Measurements from ENCODE around the gene TBL1Y.
A peak's percentile ranks its signal among the peaks of the same experiment; 100 is the strongest.
"Not testable (repeated sequence)": the region's sequence is repeated elsewhere in the genome, so short reads cannot be mapped to it uniquely, and the experiment has no call there.

The TBL1Y gene

DNA sequence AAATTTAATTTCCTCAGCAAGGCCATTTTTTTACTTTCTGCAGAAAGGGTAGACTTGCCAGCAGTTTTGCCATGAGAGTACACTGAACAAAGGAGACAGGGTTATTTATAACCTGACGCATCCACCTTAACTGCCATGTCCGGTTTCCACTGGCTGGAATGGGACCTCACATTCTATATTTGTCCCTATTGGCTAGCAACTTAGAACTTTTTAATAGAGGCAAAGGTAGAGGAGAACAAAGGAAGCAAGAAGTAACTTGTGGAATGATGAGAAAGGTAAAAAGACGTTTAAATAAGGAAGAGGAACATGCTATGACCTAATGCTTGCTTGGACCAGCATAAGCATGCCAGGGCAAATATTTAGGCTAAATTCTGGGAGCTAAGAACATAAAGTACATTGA, 142.0 kb downstream of the TBL1Y start:
- not testable (repeated sequence) for FAIRE-seq; DNase-seq (ENCODE audit: extremely low spot score, insufficient read length, low read depth)

DNA sequence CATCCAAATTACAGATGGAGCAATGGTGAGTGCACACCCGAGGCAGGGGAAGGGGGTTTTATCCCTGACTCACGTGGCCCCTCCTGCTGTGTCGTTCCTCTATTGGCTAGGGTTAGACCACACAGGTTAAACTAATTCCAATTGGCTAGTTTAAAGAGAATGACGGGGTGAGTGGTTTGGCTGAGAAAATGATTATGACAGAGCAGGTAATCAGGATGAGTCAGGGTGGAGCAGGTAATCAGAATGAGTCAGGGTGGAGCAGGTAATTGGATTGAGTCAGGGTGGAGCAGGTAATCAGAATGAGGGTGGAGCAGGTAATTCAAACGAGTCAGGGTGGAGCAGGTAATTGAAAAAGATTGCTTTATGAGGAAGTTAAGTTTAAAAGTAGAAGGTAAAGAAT, 146.4 kb downstream of the TBL1Y start:
- no peak for FAIRE-seq
- no peak for DNase-seq (ENCODE audit: extremely low spot score, insufficient read length, low read depth)

DNA sequence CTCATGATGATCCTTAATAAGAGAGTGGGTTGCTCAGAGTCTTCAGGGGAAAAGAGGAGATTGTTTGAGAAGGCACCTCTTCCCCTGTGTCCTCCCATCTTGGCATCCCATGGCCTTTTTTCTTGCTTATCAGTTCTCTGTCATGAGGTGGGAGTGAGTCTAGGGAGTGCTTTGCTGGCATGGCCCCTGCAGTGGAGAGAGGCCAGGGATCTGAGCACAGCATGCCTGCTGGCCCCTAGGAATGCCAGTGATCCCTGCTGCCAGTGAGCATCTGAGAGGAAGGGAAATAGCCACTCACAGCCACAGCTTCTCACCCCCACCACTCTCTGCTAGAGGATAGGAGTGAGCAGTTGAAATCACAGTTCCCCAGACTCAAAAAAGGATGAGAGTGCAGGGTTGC, 168.2 kb downstream of the TBL1Y start:
- DNase-seq (ENCODE audit: extremely low spot score, insufficient read length, low read depth) (no peak), FAIRE-seq (no peak)

DNA sequence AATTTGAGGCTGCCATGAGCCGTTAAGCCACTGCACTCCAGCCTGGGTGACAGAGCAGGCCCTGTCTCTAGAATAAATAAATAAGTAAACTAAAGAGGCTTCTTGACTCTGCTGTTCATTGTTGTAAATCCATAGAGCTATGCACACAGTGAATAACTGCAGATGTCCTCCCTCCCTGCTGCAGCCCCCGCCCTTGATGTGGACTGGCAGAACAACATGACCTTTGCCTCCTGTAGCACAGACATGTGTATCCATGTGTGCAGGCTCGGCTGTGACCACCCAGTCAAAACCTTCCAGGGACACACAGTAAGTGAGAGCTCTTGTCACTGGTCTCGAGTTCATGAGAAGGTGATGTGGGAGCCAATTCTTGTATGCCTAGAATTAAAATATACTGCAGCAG, 170.1 kb downstream of the TBL1Y start:
- FAIRE-seq; DNase-seq (ENCODE audit: extremely low spot score, insufficient read length, low read depth): not testable (repeated sequence)

DNA sequence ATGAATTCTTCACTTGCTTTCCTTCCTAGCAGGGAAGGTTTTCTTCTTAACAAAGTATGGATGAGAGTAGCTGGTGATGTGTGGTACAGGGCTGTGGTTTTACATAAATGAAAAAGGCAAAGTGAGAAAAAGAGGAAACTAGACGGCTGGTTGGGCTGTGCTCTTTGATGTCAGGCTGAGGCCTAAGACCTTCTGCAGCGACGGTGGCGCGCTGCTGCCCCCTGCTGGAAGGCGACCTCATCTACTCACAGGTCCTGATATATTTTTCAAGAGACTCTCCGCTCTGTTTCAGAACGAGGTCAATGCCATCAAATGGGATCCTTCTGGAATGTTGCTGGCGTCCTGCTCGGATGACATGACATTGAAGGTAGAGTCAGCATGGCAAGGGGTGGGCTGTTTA, 175.1 kb downstream of the TBL1Y start:
- peak; percentile 30 for DNase-seq (ENCODE audit: extremely low spot score, insufficient read length, low read depth)

DNA sequence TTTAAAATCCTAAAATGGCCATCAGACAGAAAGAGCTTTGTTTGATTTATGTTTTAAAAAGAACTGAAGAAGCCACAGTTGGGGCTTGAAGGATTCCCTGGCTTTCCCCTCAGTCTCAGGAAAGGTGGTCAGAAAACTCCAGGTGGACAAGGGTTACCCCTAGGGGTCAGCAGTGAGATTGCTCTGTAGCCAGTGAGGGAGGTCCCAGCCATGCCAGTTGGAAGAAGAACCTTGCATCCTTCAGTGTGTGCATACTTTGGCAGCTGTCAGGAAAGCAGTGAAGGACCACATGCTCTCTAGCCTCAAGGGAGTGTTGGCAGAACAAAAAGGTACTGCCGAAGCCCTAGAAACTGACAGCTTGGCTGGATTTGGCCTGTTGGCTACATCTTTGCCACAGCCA, 182.3 kb downstream of the TBL1Y start:
- no peak for DNase-seq (ENCODE audit: extremely low spot score, insufficient read length, low read depth)
- FAIRE-seq: no peak

More for the DNA sequence above, 175.1 kb downstream of the TBL1Y start:
- FAIRE-seq: peak; percentile 95

DNA sequence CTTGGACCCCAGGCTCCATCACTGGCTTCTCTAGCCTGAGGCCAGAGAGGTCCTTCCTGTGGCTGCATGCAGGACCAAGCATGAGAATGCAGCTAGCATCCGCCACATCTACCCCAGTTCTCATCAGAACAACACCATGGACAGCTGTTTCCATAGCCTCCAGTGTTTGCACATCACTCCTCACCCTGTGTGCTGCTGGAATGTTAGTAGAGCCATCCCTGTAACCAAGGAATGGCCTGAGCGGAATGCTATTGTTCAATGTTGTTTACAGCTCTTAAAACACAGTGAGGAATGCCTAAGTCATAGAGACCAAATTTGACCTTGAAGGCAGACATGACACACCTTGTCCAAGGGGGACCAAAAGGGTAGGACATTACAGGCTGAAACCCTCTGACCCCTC, 183.9 kb downstream of the TBL1Y start:
- DNase-seq (ENCODE audit: extremely low spot score, insufficient read length, low read depth): no peak
- no peak for FAIRE-seq

DNA sequence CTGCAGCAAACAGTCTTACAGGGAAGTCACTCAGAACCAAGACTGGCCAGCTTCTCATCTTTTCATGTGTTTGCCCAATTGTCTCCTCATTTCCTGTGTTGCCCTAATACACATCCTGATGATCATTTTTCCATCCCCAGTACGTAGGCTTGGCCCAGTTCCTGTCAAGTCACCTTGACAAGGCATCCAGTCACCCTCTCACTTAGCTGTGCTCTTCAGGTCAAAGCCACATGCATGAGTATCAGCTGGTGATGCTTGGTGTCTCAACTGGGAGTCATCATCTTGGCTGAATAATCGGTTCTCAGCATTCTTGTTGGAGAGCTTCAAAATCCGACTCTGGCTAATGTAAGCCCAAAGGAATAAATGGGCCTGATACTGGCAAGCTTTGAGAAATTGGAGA, 186.5 kb downstream of the TBL1Y start:
- no peak for DNase-seq (ENCODE audit: extremely low spot score, insufficient read length, low read depth)
- FAIRE-seq: no peak

DNA sequence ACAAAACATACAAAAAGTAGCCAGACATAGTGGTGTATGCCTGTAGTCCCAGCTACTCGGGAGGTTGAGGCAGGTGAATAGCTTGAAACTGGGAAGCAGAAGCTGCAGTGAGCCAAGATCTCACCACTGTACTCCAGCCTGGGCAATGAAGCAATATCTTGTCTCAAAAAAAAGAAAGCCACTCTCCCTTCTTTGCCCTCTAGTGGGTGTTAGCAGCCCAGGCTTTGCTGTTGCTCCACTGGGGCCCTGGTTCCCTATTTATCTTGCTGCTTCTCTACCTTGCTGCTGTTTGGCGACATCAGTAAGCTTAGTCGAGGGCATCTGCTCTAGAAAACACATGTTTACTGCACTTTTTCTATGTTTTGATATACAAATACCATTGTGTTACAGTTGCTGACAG, 189.2 kb downstream of the TBL1Y start:
- DNase-seq (ENCODE audit: extremely low spot score, insufficient read length, low read depth) (no peak), FAIRE-seq (peak; percentile 42)

DNA sequence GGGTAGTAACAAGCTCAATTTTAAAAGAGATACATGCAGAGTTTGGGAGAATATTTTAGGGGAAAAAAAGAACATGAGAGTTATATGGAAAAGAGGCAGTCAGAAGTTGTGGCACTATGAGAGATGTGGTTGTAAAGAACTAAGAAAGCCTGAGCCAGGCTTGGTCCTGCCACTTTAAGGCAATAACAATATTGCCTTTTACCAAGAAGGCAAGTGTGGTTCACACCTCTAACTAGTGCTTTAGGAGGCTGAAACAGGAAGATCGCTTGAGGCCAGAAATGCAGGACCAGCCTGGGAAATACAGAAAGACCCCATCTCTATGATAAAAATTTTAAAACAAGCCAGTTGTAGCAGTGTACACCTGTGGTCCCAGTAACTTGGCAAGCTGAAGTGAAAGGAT, 192.2 kb downstream of the TBL1Y start:
- FAIRE-seq (no peak), DNase-seq (ENCODE audit: extremely low spot score, insufficient read length, low read depth) (no peak)

DNA sequence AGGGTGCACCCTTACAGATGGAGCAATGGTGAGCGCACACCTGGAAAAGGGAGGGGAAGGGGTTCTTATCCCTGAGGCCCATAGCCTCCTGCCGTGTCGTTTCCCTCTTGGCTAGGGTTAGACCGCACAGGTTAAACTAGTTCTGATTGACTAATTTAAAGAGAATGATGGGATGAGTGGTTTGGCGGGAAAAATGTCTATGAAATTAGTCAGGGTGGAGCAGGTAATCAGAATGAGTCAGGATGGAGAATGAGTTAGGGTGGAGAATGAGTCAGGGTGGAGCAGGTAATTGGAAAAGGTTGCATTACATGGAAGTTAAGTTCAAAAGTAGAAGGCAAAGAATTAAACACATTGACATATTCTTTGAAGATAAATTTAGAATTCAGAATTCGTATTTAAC, 196.7 kb downstream of the TBL1Y start:
- DNase-seq (ENCODE audit: extremely low spot score, insufficient read length, low read depth) (no peak), FAIRE-seq (no peak)

DNA sequence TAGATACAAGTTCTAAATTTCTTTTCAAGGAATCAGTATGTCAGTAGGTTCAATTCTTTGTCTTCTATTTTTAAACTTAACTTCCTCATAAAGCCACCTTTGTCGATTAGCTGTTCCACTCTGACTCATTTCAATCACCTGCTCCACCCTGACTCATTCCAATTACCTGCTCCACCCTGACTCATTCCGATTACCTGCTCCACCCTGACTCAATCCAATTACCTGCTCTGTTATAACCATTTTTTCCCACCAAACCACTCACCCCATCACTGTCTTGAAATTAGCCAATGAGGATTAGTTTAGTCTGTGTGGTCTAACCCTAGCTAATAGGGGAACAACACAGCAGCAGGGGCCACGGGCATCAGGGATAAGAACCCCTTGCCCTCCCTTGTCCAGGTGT, 199.6 kb downstream of the TBL1Y start:
- FAIRE-seq: no peak
- DNase-seq (ENCODE audit: extremely low spot score, insufficient read length, low read depth): no peak

DNA sequence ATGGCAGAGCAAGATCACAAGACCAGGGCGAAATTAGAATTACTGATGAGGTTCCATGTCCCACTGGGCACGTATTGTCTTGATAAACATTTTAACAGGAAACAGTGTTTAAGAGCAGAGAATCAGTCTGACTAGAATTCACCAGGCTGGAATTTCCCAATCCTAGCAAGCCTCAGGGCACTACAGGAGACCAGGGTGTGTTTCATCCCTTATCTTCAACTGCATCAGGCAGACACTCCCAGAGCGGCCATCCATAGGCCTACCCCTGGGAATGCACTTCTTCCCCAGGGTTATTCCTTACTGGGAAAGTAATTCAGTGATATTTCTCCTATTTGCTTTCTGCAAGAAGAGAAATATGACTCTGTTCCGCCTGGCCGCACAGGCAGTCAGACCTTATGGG, 205.4 kb downstream of the TBL1Y start:
- FAIRE-seq: no peak
- no peak for DNase-seq (ENCODE audit: extremely low spot score, insufficient read length, low read depth)

DNA sequence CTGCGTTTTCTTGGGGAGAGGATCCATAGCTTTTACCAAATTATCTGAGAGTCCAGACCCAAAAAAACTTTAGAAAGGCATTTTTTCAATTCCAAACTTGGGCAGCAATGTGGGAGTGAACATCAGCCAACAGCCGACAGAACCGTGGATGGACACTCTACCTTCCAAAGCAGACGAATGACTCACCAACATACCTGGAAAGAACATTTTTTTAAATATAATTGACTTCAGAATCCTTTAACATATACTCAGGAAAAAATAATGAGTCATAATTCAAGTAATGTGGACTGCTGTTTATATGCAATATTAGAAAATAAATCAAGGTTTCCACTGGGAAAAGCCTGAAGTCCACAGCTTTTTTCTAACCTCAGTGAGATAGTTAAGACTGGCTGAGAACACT, 211.7 kb downstream of the TBL1Y start:
- DNase-seq (ENCODE audit: extremely low spot score, insufficient read length, low read depth) (no peak), FAIRE-seq (no peak)

DNA sequence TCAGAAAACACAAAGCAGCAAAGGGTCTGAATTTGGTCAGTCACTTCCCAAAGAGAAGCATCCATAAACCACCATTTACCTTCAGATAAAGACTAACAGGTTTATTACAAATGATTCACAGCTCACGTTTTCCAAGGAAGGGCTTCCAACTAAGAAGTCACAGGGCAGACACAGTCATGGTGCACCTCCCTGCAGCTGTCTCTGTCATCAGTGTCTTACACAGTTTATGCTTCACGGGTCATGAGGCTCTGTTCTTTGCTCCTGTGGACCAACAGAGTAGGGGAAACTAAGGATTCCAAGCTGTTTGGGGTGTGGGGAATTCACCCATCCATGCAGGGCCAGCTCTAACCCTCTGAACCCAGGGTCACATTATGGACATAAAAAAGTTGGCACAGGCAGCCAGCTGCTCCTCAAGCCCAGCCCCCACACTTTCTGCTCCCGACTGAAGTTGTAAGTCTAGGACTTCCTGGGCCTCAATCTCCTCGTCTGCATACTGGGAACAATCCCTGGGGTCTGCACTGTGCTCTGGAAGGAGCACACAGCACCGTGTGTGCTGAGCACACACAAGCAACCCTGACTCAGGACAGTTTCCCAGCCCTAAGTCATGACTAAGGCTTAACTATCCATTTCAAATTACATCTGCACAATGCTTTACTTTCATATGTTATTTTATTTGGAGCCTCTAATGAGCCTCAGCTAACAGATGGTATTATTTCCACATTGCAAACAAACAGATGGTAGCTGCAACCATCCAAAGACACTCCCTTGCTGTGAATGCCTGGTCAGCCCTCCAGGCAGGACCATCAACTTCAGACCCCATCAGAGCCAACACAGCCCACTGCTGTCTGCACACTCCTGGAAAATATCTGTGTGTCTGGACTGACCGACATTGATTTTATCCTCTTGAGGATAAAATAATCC, 214.9 kb downstream of the TBL1Y start:
- no peak for FAIRE-seq
- no peak for DNase-seq (ENCODE audit: extremely low spot score, insufficient read length, low read depth)

DNA sequence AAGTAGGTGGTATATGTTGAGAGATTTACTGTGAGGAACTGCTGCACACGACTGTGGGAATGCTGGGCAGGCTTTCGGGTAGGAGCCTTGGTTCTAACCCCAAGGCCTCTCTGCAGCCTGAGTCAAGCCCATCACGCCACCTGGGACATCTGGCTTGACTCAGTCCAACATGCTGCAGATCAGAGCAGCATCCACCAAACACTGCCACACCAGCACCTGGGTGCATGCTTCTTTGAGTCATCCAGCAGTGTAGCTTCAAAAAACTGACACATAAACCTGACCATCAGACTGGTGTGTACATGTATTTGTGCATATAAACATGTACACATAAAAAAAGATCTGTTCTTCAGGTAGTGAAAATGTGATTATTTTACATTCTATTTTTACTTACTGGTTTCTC, 217.7 kb downstream of the TBL1Y start:
- FAIRE-seq: no peak
- DNase-seq (ENCODE audit: extremely low spot score, insufficient read length, low read depth): no peak

Data from GM18507 (cell line).